Measurements from ENCODE around the gene TRAPPC3L.

TRAPPC3L gene

DNA sequence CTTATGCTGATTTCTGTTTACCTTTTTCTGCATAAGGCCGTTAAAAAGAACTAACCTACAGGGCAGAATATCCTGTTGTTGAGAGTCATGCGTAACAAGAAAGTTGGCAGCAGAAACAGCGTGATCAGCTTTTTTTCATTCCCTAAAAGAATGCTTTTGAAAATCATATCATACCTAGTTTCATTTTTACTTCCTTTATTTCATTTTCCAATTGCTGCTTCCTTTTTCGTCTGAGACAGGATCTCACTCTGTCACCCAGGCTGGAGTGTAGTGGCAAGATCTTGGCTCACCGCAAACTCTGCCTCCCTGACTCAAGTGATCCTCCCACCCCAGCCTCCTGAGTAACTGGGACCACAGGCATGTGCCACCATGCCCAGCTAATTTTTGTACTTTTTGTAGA, 80.2 kb downstream of the TRAPPC3L start:
- DNase-seq (ENCODE audit: low spot score), result no peak

DNA sequence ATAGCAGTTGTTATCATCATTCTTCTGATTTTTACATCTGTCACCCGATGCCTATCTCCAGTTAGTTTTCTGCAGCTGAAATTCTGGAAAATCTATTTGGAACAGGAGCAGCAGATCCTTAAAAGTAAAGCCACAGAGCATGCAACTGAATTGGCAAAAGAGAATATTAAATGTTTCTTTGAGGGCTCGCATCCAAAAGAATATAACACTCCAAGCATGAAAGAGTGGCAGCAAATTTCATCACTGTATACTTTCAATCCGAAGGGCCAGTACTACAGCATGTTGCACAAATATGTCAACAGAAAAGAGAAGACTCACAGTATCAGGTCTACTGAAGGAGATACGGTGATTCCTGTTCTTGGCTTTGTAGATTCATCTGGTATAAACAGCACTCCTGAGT, 82.2 kb downstream of the TRAPPC3L start:
- no peak for DNase-seq (ENCODE audit: low spot score)

DNA sequence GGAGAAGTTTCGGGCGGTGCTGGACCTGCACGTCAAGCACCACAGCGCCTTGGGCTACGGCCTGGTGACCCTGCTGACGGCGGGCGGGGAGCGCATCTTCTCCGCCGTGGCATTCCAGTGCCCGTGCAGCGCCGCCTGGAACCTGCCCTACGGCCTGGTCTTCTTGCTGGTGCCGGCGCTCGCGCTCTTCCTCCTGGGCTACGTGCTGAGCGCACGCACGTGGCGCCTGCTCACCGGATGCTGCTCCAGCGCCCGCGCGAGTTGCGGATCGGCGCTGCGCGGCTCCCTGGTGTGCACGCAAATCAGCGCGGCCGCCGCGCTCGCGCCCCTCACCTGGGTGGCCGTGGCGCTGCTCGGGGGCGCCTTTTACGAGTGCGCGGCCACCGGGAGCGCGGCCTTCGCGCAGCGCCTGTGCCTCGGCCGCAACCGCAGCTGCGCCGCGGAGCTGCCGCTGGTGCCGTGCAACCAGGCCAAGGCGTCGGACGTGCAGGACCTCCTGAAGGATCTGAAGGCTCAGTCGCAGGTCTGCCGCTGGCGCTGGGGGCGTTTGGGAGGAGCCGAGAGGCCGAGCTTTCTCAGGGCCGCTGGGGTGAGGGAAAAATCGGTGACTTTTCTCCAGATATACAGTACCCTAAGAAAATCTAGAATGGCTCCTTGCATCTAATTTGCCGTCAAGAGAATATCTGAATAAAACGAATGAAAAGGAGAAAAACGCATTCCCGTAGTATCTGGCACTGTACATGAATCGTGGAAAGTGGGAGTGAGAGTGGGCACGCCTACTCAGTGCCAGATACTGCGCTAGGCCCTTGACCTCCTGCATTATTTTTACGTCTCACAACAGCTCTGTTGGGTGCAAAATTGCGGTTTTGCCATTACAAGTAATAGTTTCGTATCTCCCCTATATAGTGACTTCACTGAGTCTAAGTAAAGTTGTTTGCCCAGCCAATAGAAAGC, 83.3 kb downstream of the TRAPPC3L start:
- DNase-seq (ENCODE audit: low spot score), result no peak

DNA sequence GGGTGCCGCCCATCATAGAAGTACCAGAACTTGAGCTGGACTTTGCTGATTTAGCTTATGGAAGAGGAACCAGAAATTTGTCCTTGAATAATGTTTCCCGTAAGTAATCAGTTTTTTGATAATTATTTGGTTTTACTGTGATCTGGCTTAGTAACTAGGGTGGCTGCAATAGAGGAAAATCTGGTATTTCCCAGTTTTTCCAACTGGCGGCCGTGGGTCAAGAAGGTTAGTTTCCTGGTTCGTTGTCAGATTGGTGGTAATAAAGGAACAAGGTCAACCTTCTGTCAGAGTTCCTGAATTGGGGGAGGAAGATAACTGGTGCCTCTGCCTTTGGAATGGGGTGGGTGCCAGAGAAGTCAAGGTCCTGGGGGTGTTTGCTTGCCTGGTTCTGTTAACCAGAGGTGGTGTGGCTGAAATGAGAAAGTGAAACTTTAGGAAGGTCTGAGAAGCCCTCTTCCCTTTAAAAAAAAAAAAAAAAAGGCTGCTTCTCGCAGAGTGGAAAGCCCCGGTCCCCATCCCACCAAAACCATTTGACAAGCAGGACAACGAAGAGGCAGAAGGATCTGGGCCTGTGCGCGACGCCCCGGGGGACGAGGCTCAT, 84.1 kb downstream of the TRAPPC3L start, which contains the start of gene CALHM6:
TSS of gene CALHM6 (plus strand) at position 45 of the 601 bp plus-strand sequence. CDS start at position 600, 555 bp downstream.
- DNase-seq (ENCODE audit: low spot score), result no peak

DNA sequence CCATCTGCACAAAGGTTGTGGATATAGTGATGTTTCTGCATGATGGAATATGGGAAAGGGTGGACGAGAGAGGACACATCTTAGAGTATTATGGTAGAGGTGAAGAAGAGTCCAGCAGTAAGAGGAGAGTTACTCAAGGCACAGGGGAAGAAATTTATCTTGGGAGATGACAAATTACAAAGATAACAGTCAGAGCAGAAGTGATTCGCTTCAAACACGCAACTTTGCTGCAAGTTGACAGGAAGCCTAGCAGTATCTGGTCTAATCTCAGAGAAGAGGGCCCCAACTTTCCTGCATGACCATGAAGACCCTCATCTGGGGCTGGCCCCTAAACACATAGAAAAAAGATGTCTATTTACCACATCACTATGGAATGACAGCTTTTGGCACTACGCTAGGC, 85.6 kb downstream of the TRAPPC3L start:
- no peak for DNase-seq (ENCODE audit: low spot score)

DNA sequence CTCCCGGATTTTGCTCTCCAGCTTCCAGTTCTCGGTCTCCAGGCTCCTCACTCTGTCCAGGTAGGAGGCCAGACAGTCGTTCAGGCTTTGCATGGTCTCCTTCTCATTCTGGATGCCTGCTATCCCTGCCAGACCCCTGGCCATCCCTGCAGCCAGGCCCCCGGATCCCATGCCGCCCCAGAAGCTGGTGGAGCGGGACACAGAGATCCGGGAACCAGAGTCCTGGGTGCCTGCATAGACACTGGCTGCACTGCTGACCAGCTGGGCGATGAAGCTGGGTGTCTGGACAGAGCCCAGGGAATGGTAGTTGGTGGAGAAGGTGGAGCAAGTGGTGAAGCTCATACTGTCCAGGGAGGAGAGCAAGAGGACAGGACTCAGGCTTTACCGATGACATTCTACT, 87.2 kb downstream of the TRAPPC3L start:
- no peak for DNase-seq (ENCODE audit: low spot score)

DNA sequence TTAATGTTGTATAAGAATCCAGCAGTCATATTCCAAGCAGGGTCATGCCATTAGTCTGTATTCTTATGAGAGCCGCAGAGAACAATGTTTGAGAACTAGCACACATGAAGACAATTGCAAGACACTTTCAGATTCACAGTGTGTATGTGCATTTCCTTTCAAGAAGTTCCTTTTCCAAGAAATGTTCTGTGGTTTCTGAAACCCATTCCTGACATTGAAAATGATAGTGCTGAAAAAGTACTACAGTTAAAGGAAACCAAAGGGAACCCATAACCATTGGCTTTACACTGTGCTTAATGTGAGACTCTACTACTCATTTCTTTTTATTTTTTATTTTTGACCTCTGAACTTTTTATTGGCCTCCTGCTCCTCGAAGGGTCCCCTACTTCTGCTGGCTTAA, 88.6 kb downstream of the TRAPPC3L start:
- no peak for DNase-seq (ENCODE audit: low spot score)

DNA sequence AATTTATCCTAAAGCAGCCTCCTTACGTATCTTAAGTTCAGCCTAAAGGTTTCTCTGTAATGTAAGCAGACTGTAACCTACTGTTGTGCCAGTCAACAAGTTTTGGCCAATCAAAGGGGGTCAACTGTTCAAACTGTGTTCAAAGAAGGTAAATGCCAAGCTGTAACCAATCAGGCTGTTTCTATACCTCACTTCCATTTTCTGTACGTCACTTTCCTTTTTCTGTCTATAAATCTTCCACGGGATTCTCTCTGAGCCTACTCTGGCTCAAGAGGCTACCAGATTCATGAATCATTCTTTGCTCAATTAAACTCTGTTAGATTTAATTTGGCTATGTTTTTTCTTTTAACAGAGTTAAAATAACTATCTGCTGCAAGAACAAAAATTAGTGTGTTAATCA, 89.4 kb downstream of the TRAPPC3L start:
- DNase-seq (ENCODE audit: low spot score), result no peak

DNA sequence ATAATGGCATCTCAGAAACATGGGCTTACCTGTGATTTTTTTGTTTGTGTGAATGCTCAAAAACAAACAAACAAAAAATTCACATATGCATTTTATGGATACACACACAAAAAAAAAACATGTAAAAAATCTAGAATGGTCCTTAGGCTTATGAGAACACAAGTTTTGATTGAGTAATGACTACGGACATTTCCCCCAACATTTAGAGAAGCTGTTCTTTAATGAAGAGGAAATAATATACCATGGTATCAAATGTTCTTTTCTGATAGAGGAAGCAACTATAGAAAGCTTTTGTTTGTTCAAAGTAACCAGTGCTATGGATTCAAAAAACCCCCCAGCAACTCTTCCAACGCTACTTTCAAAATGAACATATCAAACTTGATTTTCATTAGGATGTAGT, 93.0 kb downstream of the TRAPPC3L start:
- DNase-seq (ENCODE audit: low spot score), result no peak

DNA sequence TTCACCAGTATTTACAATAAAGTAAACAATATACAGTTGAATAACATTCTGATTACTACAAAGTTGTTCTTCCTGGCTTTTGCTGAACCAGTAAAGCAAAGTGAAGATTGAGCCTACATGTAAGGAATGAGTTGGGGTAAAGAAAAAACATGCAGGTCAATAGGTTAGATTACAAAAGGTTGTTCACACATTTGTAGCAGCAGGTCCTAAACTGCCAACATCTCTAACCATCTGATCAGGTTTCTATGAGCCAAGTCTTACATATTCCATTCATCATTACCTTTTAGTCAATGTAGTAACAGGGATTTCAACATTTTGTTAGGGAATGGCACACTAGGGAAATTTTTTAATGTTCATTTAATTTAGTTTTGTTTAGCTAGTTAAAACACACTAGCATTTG, 93.6 kb downstream of the TRAPPC3L start:
- DNase-seq (ENCODE audit: low spot score), result no peak

DNA sequence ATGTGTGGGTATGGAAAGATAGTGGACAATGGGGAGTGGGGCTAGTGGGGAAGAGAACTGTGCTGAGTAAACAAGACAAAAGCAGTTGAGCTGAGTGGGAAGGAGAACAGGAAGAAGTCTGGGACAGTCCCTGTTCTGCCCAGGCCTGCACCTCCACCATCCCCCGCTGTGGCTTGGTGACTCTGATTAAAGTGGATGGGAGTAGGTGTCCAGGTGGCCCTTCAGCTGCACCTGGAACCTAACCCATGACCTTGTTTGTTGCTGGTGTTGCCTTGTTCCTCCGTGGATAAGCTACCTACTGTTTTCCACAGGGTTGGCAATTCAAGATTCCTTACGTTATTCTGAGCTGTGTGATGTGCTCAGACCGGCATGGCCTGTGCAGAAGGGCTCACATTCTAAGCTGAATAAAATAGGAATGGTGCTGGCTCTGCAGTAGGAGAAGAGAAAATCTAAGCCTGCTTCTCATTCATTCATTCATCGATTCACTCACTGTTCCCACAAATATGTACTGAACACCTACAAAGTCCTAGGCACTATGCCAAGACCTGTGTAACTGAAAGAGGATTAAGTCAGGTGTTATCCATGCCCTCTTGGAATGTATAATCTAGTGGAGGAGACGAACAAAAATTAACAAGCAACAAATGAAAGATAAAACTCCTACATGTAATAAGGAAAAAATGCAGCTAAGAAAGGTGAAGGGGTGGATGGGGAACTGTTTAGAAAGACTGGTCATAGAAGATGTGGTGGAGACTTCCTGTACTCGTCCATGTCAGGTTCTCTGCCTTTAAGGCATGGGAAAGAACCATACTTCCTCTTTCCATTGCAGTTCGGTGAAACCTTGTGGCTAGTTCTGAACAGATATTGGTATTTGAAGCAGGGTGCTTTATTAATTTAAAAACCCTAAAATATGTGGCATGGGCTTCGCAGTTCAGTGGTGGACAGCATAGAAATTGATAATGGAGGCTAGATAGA, 94.4 kb downstream of the TRAPPC3L start:
- DNase-seq (ENCODE audit: low spot score), result no peak

DNA sequence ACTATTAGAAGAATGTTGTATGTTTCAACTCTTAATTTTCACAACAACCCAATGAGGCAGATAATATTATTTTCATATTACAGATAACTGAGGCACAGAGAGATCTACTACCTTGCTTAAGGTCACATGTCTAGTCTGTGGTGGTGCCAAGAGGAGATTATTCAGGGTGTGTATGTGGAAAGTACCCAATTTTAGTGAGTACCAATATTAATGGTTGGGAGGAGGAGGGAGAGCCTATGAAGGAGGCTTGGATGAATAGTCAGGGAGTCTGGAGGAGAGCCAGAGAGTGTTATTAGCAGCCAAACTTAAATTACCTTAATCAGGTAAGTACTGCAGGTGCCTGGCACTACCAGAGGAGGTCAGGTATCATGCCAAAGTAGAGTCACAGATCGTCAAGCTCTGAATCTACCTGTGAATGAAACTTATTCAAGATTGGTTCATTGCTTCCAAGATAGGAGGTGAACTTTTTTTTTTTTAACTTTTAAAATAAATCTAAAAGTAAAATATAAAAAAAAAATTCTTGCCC, 95.2 kb downstream of the TRAPPC3L start:
- DNase-seq (ENCODE audit: low spot score), result no peak

DNA sequence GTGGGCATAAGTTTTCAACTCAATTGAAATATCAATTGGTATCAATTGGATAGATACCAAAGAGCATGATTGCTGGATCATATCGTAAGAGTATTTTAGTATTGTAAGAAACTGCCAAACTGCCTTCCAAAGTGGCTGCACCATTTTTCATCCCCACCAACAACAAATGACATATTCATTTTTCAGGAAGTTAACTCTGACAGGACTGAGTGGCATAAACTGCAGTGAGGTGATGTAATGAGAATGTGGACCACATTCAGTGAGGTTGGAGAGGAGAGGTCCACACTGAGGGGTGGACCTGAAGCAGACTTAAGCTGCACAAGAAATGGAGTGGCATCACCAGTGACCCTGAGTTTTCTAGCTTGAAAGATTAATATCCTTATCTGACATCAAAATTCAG, 95.9 kb downstream of the TRAPPC3L start:
- DNase-seq (ENCODE audit: low spot score), result no peak

DNA sequence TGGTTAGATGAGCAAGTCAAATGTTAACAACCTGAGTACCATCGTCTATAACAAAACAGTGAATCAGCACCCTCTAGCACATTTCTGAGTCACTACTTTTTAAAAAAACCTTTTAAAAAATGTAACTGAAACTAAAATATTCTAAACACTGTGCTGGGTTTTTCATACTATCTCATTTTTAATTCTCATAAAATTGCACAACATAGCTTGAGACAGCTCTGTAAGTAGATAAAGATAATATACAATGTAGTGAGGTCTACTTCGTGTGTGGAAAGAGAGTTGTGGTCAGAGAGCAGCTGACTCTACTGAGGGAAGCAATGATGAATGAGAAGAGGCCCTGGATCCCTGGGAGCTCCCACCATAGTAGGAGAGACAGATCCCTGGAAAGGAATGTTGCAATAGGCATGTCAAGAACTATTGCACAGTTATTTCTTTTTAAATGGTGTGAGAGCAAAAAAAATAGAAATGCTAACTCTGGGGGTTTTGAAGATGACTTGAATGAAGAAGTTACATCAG, 97.9 kb downstream of the TRAPPC3L start:
- DNase-seq (ENCODE audit: low spot score), result peak; percentile 22

DNA sequence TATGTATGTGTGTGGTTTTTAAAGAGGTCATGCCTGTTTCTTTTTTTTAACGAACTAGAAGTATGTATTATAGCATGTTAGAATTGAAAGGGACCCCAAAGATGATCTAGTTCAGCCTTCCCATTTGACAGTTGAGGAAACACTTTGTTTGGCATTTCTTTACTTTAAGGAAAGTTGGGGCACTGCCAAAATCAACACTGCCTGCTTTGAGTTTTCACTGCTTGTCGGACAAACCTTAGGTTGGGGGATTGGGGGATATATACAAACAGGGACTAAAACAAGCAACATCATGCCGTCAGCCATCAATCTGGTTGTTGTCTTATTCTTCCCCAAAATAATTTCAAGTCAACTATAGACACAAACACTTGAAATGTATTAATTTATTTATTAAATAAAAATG, 98.4 kb downstream of the TRAPPC3L start:
- DNase-seq (ENCODE audit: low spot score), result no peak

DNA sequence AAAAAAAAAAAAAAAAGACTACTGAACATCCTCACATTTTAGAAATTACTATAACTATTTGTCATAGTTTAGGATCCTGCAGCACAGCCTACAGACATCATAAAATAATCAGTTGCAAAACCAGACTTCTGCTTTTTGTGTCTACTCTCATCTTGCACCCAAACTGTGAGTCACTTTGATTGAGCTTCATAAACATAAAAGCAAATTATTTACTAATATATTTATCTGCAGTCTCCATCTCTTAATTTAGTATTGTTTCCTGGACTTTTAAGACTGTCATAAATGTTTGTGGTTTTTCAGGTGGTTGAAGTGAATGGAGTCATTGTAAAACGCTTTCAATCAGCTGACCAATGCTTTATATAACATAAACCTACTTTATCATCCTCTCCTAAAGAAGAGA, 99.1 kb downstream of the TRAPPC3L start:
- DNase-seq (ENCODE audit: low spot score), result no peak

DNA sequence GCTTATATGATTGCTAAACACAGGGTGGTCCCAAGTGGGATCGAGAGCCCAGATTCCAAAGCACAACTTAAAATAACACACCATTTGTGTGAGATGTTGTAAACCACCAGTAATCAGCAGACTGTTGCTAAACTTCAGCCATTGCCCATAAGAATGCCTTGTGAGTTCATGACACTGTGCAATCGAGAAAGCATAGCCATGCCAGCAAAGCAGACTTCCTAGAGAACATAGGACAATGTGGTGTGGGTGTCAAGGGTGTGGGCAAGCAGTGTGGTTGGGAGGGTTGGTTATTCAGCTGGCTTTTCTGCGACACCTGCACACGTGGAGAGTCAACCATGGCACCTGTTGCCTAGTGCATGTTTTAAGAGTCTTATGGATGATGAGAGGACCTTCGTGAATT, 100.4 kb downstream of the TRAPPC3L start:
- no peak for DNase-seq (ENCODE audit: low spot score)
